ENCODE data around the gene GSC. TPM values are rescaled to one million over a fixed set of nuclear protein-coding genes. Genes with fewer than 3 reads are reported as not detected.
"Not testable (repeated sequence)": the region's sequence is repeated elsewhere in the genome, so short reads cannot be mapped to it uniquely, and the experiment has no call there.

Gene GSC
- polyA plus RNA-seq, 1 donor = not detected

DNA sequence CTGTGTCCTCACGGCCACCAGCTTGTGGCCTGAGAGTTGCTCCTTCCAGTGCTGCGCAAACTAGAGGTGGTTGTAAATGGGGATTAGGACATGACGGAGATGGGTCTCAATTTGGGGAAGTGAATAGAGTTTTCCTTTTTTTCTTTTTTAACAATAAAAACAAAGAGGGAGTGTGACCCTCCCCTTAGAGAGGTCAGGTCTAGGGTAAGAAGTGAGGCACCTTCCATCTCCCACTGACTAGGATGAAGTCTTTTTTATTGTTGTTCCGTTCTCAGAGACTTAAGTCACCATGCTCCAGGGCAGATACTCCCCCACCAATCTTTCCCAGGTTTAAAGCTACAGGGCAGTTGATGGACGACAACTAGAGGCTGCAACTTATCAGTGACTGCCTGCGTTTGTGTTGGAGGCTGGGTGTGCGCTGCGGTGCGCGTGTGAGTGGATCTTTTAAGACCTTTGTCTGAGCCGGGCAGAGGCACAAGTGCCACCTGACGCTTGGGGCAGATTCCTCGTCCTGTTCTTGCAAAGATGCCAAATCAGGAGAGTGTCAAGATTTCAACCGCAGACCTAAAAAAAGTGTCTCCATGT is 2.1 kb upstream of the GSC start:
- DNase-seq = no peak

DNA sequence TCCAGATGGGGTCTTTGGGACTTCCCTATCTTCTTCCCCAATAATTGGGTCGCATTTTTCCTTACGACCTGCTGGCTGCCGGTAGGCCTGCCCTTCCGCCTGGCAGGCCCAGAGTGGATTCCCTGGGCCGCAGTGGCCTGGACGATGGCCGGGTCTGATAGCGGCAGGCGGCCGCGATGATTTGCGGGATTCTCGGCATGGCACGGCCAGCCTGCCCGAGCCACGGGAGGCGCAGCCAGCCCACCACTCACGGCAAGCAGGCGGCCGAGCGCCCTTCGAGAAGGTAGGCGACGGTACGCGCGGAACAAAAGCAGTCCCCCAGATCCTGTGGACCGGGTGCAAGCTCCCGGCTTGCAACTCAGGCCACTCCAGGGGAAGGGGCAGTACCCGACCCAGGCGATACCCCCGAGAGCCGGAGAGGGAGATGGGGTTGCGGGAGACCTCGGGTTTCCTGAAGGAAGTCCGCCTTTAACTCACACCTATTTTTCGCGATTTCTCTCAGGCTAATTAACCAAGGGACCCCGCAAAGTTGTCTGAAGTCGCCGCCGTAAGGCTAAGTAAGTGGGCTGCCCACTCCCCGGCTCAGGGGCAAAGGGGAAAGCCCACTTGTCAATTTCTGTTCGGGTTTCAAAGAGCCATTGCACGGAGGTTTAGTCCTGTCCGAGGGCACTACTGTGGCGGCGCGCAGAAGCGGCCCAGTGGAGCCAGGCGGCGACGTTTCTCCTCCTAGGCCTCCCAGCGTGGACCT is 1.4 kb upstream of the GSC start:
- no peak for DNase-seq

DNA sequence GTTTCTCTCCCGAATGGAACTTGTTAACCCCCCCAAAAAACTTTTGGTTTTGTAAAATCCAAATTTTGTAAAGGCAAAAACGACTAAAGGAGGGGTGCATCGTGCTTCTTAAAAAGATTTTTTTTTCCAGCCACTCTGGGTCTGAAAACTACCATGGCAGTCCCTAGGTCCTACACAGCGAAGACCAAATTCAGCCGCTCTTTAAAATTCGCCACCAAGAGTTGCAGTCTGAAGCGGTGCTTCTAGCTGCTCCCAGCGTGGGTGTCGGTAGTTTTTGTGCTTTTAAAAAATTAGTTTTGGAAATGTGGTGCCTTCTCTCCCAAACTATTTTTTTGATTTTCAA is 873 bp upstream of the GSC start:
- DNase-seq = no peak

DNA sequence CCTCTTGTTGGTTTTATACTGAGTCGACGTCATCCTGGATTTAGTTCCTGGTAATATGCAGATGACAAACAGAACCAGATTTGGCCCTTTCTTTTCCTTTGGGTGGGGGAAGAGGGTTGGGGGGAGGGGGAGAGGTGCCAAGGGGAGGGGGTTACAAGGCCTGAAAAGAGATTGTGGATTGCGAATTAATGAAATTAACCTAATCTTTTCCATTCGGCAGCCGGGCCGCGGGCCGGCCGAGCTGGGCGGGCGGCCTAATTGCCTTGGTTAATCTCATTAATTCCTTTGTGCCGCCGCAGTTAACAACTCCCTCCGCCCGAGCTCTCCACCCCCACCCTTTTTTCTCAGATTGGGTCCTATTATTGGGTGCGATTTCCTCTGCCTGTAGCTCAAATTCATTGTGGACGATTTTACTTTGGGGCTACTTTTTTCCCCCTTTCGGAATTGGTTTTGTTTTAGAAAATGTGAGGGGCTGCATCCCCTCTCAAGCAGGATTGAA is 387 bp upstream of the GSC start:
- DNase-seq = no peak

DNA sequence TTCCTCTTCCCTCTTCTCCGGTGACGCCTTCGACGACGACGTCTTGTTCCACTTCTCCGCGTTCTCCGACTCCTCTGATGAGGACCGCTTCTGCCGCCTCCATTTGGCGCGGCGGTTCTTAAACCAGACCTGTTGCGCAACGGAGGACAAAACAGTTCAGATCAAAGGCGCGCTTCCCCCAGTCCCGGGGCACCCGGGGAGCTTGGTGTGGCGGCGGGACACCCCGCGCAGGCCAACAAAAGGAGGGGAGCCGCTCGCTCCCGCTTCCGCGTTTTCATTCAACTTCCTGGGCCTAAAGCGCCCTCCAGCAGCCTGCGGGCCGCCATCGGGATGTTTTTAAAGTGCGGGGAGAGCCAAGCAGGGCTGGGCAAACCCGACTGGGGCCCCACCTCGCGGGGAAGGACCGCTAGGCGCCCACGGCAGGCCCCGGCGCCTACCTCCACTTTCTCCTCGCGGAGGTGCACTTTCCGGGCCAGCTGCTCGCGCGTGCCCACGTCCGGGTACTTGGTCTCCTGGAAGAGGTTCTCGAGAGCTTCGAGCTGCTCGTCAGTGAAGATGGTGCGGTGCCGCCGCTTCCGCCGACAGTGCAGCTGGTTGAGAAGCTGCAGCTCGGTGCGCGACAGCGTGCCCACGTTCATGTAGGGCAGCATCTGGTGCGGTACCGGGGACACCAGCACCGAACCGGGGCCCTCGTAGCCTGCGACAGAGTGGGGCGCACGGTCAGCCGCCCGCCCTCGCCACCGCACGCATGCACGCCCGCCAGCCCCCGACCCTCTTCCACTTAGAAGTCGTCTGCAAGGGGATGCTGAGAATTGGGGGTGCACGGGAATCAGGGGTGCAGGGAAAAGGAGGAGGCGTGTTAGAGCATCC is 1.2 kb downstream of the GSC start:
- DNase-seq = no peak

DNA sequence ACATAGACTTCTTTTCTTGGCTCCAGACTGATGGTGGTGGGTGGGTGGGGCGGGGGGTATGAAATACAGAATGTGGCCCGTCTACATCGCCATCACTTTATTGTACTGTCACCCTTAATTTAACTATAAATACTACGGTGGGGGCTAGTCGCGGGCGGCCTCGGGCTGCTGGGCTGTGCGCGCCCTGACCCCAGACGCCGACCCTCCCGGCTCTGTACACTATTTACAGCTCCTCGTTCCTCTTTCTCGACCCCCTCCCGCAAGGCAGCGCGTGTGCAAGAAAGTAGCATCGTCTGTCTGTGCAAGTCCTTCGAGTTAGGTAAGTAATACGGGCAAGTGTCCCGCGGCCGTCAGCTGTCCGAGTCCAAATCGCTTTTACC is 1.8 kb downstream of the GSC start:
- no peak for DNase-seq

DNA sequence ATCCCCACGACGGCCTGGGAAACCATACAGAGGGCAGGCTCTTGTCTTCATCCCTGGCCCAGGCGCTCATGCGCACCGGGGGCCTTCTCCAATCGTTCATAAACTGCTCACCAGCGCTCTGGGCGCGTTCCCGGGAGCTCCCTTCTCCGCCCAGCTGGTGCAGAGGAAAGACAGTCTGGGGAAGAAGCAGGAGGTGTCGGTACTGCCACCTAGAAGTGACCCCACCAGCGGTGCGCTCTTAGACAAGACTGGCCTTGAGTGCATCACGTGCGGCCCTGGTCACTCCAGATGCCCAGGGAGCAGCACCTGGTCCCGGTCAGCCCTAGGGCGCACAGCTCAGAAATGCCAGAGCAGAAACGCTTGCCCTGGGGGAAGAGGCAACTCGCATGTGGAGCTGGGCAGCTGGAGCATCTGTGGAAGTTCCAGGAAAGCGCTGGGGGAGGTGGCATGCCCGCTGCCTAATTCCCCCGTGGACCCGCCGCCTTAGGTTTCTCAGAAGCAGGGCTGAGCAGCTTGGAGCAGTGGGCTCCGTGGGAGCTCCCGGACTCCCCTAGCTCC is 2.5 kb downstream of the GSC start:
- no peak for DNase-seq

DNA sequence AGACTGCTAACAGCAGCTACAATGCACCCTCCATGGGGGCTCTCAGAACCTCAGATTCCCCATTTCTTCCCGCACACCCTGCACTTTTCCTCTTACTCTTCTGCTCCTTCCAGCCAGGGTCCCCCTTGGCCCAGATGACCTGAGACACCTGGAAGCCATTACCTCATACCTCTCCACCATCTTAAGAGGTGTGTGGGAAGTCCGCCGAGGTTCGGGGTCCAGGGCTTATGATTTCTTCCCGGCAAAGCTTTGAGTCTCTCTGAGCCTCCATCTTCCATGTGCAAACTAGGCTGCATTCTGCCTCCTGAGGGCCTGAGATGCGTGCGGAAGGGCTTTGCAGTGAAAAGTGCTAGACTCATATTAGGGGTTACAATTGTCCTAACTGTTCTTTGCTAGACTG is 5.3 kb downstream of the GSC start:
- no peak for DNase-seq

DNA sequence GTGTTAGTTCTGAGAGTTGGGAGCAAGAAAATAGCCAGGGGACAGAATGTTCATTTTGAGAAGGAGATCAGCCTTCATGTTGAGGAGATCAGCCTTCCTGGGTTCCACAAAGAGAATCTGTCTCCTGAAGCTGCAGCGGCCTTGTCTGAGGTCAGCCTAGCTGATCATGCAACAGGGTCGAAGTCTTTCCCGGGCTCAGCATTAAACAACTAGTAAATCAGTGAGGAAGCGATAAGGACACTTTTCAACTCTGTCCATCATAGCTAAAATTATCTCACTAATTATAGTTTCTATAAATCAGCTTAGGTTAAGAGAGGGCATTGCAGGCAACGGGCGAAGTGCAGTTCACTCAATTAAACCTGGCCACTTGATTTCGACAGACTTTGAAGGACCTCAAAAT is 7.5 kb downstream of the GSC start:
- no peak for DNase-seq

DNA sequence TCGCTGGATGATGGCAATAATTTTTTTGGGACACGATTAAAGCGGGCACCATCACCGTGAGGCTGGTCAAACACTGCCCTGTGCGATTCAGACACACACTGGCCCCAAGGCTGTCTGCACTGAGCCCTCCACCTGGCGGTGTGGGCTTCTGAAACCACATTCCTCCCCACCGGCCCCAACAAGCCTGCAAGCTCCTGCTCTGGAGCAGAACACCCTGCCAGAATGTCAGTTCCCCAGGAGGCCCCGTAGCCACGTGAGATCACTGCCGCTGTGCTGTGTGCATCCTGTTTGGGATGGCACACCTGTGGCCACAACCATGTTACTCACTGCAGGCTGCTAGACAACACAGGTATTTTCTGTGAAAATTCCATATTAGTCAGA is 7.9 kb downstream of the GSC start:
- DNase-seq = no peak

DNA sequence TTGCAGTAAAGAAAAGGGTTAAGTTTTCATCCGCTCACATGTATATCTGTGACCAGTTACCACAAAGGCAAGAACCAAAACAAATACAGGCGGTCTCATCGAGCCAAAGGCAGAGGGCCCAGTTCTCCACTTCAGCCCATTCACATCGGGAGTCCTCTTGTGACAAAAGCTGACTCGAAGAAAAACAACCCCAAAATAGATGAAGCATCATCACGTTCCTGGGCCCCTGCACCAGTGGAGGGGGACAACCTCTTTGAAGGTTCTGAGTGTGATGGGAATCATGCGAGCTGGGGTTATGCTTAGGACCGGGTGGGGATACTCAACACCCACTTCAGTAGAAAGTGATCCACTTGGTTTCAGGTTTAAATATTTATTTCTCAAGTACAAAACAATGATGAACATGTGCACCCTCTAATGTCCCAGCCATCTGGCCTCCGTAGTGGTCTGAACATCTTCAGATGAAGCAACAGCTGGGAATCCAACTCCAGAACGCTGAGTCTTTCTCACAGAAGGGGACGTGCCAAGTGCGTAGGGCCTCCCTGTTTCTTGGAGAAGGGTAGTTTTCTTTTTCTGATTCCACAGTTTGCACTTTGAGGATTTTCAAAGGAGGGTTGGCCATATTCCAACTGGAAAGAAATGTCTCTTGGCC is 8.4 kb downstream of the GSC start:
- no peak for DNase-seq

DNA sequence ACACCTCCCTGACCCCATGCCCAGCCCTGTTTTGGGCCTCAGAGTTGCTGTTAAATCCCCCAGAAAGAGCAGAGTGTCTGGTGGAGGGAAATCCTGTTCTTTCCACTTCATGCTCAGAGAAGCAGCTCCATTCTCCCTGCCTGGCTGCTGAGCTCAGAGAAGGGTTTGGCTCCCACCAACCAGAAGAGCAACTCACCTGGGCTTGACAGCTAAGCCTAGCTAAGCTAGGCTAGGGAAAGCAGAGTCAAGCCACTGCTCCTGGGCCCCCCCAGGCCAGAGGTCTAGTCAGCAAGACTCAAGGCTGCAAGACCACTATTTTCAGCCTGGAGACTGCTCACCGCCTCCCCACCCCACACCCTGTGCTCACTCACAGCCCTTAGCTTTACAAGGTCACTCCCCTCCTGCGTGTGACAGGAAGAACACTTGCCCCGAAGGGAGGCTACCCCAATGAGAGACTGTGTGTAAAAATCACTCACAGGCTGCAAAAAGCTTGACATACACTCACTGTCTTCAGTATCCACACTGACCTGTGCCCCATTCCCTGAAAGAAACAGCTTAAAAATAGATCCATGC is 13.5 kb downstream of the GSC start:
- DNase-seq = no peak

DNA sequence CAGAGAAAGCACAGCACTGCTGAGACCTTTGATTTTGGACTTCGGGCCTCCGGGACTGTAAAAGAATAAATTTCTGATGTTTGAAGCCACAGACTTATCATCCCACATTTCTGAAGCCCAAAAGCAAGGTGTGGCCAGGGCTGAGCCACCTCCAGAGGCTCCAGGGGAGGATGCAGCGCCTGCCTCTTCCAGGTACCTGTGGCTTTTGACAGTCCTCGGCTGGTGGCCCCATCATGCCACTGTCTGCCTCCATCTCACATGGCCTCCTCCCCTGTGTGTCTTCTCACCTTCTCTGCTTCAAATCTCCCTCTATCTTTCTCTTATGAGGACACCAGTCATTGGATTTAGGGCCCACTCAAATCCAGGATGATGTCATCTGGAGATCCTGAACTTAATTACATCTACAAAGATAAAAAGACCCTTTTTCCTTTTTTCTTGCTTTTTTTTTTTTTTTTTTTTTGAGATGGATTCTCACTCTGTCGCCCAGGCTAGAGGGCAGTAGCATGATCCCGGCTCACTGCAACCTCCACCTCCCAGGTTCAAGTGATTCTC is 15.4 kb downstream of the GSC start:
- DNase-seq = no peak

DNA sequence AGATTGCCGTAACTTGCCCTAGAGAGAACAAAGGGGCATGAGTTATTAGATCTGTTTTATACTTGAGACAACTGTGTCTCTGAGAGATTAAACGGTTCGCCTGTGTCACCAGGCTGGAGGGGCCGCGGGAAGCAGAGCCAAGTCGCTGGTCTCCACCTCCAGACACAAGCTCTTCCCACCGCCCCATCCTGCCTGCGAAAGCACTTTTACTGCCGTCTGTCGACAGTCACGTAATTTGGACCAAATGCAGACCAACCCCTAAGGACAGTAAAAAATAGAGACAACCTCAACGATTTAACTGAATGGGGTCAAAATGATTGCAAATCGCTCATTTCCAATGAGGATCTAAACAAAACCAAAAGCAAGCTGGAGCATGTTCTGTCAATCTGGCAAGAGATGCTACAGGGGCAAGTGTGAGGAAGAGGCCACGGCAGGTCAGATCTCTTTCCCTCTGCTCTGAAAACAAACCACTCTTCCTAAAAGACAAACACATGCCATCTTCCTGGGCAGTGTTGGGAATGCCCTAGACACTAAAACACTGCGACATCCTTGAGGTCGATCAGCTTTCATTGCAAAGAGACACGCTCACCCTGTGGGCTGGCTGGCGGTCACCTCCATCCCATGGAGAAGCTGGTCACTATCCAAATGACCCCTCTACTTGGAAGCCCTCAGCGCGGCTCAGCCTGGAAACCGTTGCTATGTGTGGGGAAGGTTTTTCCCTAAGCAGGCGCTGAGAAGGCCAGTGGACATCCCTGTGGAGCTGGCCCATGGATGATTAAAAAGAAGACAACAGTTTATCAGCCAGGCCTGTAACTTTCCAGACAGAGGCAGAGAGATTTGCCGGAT is 17.1 kb downstream of the GSC start:
- DNase-seq = no peak

DNA sequence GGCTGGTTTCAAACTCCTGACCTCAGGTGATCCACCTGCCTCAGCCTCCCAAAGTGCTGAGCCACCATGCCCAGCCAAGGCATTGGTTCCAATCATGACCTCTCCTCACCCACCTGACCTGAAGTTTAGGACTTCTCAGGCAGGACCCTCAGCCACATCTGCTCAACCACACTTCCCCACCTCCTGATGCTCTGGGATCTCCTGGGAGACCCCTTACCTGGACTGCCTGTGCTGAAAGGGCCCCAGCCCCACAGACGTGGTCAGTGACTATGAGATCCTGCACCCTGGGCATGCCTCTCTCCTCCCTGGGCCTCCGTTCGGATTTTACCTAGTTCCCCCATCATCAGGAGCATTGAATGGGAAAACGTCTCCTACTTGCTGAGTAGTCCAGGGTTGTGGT is 18.0 kb downstream of the GSC start:
- DNase-seq = no peak

DNA sequence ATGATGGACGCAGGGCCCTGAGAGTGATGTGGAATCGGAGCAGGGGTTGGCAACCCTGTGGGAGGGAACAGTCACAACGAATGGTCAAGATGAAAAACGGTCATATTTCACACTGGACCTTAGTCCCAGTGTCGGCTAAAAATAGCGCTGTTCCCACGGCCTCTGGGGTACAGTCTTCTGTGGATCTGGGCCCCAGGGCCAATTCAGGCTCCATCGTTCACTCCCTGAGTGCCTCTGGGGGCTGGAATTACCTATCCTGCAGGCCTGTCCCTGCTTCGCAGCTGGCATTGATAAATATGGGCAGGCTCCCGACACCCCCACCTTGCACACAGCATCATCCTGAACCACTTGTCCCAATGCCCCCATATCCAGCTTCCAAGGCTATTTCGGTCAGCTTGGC is 18.6 kb downstream of the GSC start:
- no peak for DNase-seq

DNA sequence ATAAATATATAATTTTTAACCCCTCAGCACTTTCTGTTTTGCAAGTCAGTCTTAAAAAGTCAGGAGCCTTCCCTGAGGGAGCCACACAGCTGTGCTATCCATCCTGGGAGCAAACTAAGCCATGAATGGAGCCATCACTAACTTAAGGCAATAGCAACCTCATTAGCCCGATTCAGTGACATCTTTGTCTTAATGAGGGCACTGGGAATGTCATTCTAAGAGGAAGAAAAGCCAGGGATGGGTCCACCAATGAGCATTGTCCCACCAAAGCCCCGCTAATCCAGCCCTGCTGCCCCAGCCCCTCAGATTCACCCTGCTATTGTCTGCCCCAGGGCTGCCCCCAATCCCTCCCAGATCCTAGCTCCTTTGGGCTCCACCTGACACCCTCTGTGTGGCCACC is 19.5 kb downstream of the GSC start:
- no peak for DNase-seq

DNA sequence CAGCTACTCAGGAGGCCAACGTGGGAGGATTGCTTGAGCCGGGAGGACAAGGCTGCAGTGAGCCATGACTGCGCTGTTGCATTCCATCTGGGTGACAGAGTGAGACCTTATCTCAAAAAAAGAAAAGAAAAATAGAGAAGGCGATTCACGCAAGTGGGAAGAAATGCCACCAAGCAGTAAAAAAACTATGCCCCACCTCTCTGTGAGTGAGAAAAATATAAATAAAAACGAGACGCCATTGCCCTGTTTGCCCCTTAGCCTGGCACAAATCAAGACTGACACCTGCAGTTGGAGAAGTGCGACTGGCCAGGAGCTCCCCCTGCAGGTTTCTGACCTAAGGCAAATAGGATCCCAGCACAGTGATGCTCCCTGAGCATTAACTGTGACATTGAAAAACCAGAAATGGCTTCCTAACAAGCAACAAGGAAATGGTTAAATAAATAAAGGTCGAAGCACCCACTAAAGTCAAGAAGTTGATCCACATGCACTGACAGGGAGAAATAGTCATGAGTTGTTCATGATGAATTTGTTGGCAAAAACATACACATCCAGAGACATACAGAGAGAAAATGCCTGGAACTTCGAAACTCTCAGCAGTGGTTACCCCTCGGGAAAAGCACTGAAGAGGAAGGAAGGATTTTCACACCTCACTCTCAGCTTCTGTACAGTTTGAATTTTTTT is 21.1 kb downstream of the GSC start:
- no peak for DNase-seq

DNA sequence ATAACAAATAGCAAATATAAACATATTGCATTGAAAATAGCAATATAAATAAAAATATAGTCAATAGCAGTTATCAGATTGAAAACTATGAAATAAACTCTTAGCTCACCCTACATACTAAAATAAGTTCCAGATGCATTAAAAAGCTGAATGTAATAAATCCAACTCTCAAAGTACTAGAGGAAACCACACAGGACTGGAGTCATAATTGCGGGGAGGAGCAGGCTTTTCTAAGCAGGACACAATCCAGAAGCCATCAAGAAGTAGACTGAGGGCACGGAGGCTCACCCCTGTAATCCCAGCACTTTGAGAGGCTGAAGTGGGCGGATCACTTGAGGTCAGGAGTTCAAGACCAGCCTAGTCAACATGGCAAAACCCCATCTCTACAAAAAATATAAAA is 22.2 kb downstream of the GSC start:
- DNase-seq = no peak

DNA sequence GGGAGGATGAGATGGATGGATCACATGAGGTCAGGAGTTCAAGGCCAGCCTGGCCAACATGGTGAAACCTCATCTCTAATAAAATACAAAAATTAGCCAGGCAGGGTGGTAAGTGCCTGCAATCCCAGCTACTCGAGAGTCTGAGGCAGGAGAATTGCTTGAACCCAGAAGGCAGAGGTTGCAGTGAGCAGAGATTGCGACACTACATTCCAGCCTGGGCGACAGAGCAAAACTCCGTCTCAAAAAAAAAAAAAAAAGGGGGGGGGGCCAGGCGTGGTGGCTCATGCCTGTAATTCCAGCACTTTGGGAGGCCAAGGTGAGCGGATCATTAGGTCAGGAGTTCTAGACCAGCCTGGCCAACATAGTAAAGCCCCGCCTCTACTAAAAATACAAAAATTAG is 22.8 kb downstream of the GSC start:
- DNase-seq = not testable (repeated sequence)

All from left kidney (tissue), 2 donors.